ENCODE data around the gene OPA1.

OPA1 gene

DNA sequence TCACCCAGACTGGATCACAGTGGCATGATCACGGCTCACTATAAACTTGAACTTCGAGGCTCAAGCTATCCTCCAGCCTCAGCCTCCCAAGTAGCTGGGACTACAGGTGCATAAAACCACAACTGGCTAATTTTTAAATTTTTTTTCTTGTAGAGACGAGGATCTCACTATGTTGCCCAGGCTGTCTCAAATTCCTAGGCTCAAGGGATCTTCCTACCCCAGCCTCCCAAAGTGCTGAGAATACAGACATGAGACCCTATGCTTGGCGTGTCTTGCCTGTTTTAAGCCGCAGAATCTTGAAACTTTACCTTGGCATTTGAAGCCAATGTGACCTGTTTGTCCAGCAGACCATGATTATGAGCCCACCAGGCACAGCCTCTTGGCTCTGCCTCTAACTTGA lies 119.9 kb downstream of the OPA1 start:
- Histone ChIP-seq H3K36me3 (ENCODE audit: insufficient read depth, low read length) (peaks cover 2% of the 10 kb centered on the region; the same call in 1 of the 2 replicates), H3K9me3 (ENCODE audit: control insufficient read depth, insufficient read depth, low read length) (peaks cover 23% of the 10 kb centered on the region), H3K9ac (ENCODE audit: low read depth, low read length) (no peak overlapping the region), H3K4me1 (ENCODE audit: insufficient read depth, low read length) (no peaks in the 10 kb centered on the region; the same call in 1 of the 2 replicates)

DNA sequence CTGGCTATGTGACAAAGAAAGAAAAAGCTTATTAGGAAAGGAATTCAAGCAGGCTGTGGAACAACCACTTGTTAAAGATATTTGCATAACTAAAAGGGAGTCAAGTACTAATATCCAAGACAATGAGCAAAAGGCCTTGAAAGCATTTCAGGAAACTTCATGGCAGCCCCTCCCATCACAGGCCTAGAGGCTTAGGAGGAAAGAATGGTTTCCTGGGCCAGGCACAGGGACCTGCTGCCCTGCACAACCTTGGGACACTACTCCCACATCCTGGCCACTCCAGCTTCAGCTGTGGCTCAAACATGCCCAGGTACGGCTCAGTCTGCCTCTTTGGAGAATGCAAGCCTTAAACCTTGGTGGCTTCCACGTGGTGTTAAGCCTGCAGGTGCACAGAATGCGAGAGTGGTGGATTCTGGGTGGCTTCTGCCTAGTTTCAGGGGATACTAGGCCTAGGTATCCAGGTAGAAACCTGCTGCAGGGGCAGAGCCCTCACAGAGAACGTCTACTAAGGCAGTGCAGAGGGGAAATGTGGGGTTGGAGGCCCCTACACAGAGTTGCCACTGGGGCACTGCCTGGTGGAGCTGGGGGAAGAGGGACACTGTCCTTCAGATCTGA lies 121.6 kb downstream of the OPA1 start:
- peaks cover 2% of the 10 kb centered on the region; the same call in 1 of the 2 replicates for H3K36me3 ChIP-seq (ENCODE audit: insufficient read depth, low read length)
- no peak overlapping the region for H3K9ac ChIP-seq (ENCODE audit: low read depth, low read length)
- peaks cover 26% of the 10 kb centered on the region for H3K9me3 ChIP-seq (ENCODE audit: control insufficient read depth, insufficient read depth, low read length)
- H3K4me1 ChIP-seq (ENCODE audit: insufficient read depth, low read length): no peaks in the 10 kb centered on the region; the same call in 1 of the 2 replicates

DNA sequence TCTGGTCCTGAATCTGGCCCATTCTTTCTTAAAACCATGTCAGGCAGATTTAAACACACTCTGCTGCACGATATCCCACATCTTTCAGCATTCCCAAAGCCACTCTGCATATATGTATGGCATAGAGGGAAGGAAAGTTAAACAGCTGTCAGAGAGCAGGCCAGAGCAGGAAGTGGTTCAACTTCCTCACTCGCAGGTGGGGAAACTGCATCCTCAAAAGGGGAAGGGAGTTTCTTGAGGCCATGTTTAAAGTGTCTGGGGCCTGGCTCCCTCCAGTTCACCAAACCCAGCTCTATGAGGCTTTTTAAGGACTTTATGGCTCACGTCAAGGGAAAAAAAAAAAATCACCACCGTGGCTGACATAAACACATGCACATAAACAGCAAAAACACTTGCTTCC lies 123.1 kb downstream of the OPA1 start:
- peaks cover 2% of the 10 kb centered on the region; the same call in 1 of the 2 replicates for H3K36me3 ChIP-seq (ENCODE audit: insufficient read depth, low read length)
- H3K9me3 ChIP-seq (ENCODE audit: control insufficient read depth, insufficient read depth, low read length): peaks cover 26% of the 10 kb centered on the region
- no peak overlapping the region for H3K9ac ChIP-seq (ENCODE audit: low read depth, low read length)
- H3K4me1 ChIP-seq (ENCODE audit: insufficient read depth, low read length): no peaks in the 10 kb centered on the region

DNA sequence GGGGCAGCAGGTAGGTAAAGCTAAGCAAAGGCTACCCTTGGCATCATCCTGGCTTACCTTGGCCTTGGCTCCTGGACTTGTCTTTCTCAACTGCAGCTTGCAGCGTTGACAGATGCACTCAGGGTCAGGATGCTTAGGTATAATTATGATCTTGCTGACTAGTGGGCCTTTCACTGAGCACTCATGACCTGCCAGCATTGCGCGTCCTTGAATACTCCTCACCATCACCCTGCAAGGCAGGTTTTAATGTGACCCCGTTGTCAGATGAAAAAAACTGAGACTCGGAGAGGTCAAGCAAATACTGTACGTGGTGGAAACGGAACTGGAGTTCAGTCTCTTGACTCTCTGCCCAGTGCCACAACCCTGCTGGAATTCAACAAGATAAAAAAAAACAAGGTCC lies 126.7 kb downstream of the OPA1 start:
- Histone ChIP-seq H3K9ac (ENCODE audit: low read depth, low read length) (no peak overlapping the region), H3K4me1 (ENCODE audit: insufficient read depth, low read length) (no peaks in the 10 kb centered on the region), H3K9me3 (ENCODE audit: control insufficient read depth, insufficient read depth, low read length) (peaks cover 8% of the 10 kb centered on the region), H3K36me3 (ENCODE audit: insufficient read depth, low read length) (no peaks in the 10 kb centered on the region)

DNA sequence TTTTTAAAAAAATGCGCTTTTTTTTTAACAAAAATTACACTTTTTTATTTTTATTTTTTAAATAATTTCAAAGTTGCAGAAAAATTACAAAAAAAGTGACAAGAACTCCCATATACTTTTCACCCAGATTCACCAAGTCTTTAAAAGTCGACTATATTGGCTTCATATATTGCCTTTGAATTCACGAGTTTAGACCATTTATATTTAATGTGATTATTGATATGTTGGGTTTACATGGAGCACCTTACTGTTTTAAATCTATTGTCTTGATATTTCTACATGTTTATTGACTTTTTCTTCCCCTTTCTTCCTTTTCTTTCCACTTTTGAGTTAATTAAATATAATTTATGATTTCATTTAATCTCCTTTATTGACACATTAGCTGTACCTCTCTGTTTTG lies 127.2 kb downstream of the OPA1 start:
- Histone ChIP-seq H3K36me3 (ENCODE audit: insufficient read depth, low read length) (no peaks in the 10 kb centered on the region), H3K9me3 (ENCODE audit: control insufficient read depth, insufficient read depth, low read length) (peaks cover 6% of the 10 kb centered on the region), H3K9ac (ENCODE audit: low read depth, low read length) (no peak overlapping the region), H3K4me1 (ENCODE audit: insufficient read depth, low read length) (no peaks in the 10 kb centered on the region)

DNA sequence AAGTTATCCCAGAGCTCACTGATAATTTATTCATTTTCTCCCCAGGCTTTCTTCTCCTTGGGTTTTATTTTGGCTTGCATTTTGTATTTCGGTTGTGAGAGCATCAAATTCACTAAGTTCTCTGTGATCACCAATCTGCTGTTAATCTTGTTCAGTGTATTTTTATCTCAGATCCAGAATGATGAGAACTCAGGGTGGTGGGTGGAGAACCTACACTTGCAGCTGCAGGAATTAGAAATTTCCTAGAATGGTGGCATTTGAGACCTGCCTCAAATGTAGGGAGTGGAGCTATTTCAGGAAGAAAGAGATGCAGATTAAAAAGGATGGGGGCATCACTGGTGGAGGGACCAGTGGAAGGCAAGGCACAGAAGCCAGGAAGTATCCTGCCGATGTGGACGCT lies 129.6 kb downstream of the OPA1 start:
- Histone ChIP-seq H3K9ac (ENCODE audit: low read depth, low read length) (no peak overlapping the region), H3K4me1 (ENCODE audit: insufficient read depth, low read length) (no peaks in the 10 kb centered on the region), H3K9me3 (ENCODE audit: control insufficient read depth, insufficient read depth, low read length) (peaks cover 3% of the 10 kb centered on the region; the same call in 1 of the 2 replicates), H3K36me3 (ENCODE audit: insufficient read depth, low read length) (no peaks in the 10 kb centered on the region)

DNA sequence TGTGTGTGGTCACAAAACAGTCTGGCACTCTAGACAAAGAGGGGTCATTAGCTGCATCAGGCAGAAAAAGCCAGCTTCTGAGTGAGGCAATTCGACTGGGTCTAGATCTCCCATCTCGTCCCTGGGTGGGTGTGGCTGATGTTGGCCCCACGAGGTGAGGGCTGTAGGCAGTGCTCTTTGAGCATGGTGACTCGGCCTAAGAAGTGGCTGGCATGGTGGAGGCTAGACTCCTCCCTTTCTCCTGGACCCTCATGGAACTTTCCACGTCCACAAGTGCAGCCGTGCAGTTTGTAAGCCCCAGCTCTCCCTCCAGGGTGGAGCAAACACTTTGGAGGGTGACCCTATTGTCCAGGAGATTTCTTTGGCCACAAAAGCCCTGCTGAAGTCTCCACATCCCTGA lies 134.1 kb downstream of the OPA1 start:
- Histone ChIP-seq H3K36me3 (ENCODE audit: insufficient read depth, low read length) (no peaks in the 10 kb centered on the region), H3K9me3 (ENCODE audit: control insufficient read depth, insufficient read depth, low read length) (no peaks in the 10 kb centered on the region), H3K9ac (ENCODE audit: low read depth, low read length) (no peak overlapping the region), H3K4me1 (ENCODE audit: insufficient read depth, low read length) (peaks cover 4% of the 10 kb centered on the region; the same call in 1 of the 2 replicates)

DNA sequence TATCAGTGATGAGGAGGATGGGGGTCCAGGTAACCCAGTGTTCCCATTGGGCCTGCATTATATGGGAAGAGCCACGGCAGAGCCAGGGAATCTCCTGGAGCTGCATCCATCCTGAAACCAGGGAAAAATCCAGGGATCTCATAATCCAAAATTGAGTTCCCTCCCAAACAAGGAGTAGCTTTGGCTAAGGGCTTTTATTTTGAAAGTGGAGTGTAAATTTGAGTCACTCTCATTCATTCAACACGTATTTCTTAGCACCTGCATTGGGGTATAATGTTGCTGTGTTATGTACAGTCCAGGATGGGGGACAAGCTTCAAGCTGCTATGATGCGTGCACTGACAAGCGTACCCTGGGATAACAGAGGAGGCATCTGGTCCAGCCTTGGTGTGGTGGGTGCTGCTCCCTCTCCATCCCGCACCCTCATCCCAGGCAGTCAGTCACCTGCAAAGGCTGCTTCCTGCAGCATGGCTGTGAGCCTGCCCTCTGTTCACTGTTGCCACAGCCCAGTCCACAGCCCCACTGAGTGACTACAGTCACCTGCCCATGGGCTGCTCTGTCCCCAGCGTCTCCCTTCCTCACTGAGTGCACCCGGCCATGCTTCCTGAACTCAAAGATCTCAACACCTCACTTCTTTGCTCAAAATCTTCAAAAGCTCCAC lies 135.6 kb downstream of the OPA1 start:
- peaks cover 6% of the 10 kb centered on the region; the same call in 1 of the 2 replicates for H3K4me1 ChIP-seq (ENCODE audit: insufficient read depth, low read length)
- H3K9me3 ChIP-seq (ENCODE audit: control insufficient read depth, insufficient read depth, low read length): no peaks in the 10 kb centered on the region
- no peak overlapping the region for H3K9ac ChIP-seq (ENCODE audit: low read depth, low read length)
- H3K36me3 ChIP-seq (ENCODE audit: insufficient read depth, low read length): no peaks in the 10 kb centered on the region

DNA sequence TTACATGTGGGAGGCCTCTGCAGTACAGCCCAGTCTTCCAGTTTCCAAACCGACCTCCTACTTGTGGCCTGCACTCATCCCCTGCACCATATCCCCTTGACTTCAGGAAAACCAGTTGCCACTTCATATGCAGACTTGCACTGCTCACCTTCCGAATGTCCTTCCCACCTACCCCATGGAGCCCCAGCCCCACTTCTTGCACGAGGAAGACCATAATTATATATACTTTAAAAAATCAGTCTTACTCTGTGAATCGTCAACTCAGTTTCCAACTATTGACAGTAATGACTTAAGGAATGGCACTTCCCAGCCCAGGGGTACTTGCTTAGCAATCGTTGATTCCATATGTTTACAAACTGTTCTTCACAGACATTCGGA lies 136.1 kb downstream of the OPA1 start:
- Histone ChIP-seq H3K9ac (ENCODE audit: low read depth, low read length) (no peak overlapping the region), H3K9me3 (ENCODE audit: control insufficient read depth, insufficient read depth, low read length) (no peaks in the 10 kb centered on the region), H3K4me1 (ENCODE audit: insufficient read depth, low read length) (peaks cover 6% of the 10 kb centered on the region; the same call in 1 of the 2 replicates), H3K36me3 (ENCODE audit: insufficient read depth, low read length) (no peaks in the 10 kb centered on the region)

DNA sequence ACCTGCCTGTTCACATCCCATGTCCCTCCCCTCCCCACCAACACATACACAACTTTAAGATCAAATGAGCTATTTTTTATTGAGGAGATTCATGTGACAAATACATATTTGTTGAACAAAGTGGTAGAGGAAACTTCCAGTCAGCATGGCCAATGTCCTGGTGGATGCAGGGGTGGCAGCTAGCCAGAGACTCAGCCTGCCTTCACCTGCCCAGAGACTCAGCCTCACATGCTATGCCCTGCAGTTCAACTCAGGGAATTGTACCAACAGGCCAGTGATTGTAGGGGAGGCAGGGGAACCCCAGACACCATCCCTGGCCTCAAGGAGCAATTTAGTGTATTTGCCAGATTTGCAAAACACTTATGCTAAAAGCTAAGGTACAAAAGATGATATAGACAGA lies 136.6 kb downstream of the OPA1 start:
- Histone ChIP-seq H3K36me3 (ENCODE audit: insufficient read depth, low read length) (no peaks in the 10 kb centered on the region), H3K9ac (ENCODE audit: low read depth, low read length) (no peak overlapping the region), H3K4me1 (ENCODE audit: insufficient read depth, low read length) (peaks cover 6% of the 10 kb centered on the region; the same call in 1 of the 2 replicates), H3K9me3 (ENCODE audit: control insufficient read depth, insufficient read depth, low read length) (no peaks in the 10 kb centered on the region)

DNA sequence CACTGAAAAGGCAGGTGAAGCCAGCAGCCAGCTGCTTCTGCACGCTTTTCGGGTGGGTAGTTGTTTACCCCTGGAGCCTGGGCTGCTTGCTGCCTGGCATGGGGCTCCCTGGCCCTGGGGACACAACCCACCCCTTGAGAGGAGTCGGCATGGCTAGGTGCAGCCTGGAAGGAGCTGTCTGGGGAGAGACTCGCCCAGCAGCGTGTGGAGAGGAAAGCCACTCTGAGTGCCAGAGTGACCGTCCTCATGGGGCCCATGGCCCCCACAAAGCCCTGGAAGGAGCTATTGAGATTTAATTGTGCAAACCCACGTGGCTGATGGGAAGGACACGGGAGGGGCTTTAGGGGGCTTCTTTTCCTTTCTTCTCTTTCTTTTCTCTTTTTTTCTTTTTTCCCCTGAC lies 137.5 kb downstream of the OPA1 start:
- no peak overlapping the region for H3K9ac ChIP-seq (ENCODE audit: low read depth, low read length)

DNA sequence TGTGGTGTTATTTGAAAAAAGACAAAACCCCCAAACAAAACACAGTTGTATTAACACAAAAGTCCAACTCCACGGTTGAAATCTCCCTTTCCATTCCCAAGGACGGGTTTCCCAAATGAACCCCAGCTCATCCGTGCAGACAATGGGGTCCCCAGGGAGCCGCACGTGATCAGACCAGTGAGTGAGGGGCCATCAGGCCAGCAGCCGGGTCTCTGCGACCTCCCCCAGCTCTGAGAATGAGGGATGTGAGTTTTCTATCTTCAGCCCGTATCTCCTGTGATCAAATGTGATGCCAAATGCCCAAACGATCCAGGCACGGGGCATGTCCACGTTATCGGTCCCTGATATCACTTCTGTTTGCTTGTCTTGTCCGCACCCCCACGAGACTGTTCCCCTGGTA lies 138.0 kb downstream of the OPA1 start:
- Histone ChIP-seq H3K36me3 (ENCODE audit: insufficient read depth, low read length) (no peaks in the 10 kb centered on the region), H3K9ac (ENCODE audit: low read depth, low read length) (no peak overlapping the region), H3K9me3 (ENCODE audit: control insufficient read depth, insufficient read depth, low read length) (no peaks in the 10 kb centered on the region), H3K4me1 (ENCODE audit: insufficient read depth, low read length) (peaks cover 6% of the 10 kb centered on the region; the same call in 1 of the 2 replicates)

More for the DNA sequence above, 137.5 kb downstream of the OPA1 start:
- Histone ChIP-seq H3K36me3 (ENCODE audit: insufficient read depth, low read length) (no peaks in the 10 kb centered on the region), H3K9me3 (ENCODE audit: control insufficient read depth, insufficient read depth, low read length) (no peaks in the 10 kb centered on the region), H3K4me1 (ENCODE audit: insufficient read depth, low read length) (peaks cover 6% of the 10 kb centered on the region; the same call in 1 of the 2 replicates)

DNA sequence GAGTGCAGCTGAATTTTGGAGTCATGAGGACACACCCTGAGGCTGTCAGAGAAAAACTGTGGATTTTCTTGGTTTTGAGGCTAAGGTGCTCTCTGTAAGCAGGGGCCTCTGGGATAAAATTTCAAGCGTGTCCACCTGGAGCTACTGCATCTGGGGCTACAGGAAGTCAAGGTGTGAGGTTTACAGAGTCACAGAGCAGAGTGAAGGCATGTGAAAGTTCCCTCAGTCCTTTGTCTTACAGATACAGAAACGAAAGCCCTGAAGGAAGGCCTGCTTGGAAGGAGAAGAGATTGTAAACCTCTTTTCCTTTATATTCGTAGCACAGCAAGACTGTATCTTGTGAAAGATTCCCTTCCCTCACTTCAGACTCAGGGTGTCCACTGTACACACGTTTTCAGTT lies 138.6 kb downstream of the OPA1 start:
- H3K36me3 ChIP-seq (ENCODE audit: insufficient read depth, low read length): no peaks in the 10 kb centered on the region
- peaks cover 6% of the 10 kb centered on the region; the same call in 1 of the 2 replicates for H3K4me1 ChIP-seq (ENCODE audit: insufficient read depth, low read length)
- H3K9ac ChIP-seq (ENCODE audit: low read depth, low read length): no peak overlapping the region
- H3K9me3 ChIP-seq (ENCODE audit: control insufficient read depth, insufficient read depth, low read length): no peaks in the 10 kb centered on the region

DNA sequence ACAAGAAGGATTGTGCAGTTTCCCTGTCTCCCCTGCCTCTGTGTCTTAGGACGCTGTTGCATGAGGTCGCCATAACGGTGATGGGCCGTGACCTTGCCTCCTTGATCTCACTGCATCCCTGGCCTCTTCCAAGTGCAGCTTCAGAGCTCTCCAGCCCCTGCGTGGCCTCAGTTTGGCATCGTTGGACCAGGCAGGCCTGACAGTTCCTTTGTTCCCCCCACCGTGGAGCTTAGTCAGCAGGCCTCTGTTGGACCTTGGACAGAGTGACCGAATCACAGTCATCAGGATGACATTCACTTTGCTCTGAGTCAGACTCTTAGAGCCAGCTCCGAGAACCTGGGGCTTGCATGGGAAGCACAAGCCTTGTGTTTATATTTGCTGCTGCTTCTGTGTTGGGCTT lies 139.4 kb downstream of the OPA1 start:
- Histone ChIP-seq H3K9me3 (ENCODE audit: control insufficient read depth, insufficient read depth, low read length) (no peaks in the 10 kb centered on the region), H3K36me3 (ENCODE audit: insufficient read depth, low read length) (no peaks in the 10 kb centered on the region), H3K4me1 (ENCODE audit: insufficient read depth, low read length) (peaks cover 6% of the 10 kb centered on the region; the same call in 1 of the 2 replicates), H3K9ac (ENCODE audit: low read depth, low read length) (no peak overlapping the region)

DNA sequence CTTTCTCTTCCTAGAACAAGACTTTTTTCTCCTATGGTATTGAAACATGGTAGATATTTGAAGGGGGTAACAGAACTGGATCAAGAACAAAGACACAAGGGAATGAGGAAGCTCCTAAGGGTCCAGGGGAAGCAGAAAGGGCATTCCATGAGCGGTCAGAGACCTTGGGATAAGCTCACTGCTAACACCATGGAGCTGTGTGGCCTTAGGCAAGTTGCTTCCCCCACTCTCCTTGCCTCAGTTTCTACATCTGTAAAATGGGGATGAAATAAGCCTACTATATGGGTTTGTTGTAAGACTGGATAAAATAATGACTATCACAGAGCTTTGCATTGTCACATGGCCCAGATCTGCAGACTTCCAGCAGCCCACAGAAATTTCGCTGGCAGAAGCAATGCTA lies 139.8 kb downstream of the OPA1 start:
- Histone ChIP-seq H3K9ac (ENCODE audit: low read depth, low read length) (no peak overlapping the region), H3K9me3 (ENCODE audit: control insufficient read depth, insufficient read depth, low read length) (no peaks in the 10 kb centered on the region), H3K36me3 (ENCODE audit: insufficient read depth, low read length) (no peaks in the 10 kb centered on the region), H3K4me1 (ENCODE audit: insufficient read depth, low read length) (peaks cover 6% of the 10 kb centered on the region; the same call in 1 of the 2 replicates)
